ENCODE data around the gene CHD9. TPM values are rescaled to one million over a fixed set of nuclear protein-coding genes. Genes with fewer than 3 reads are reported as not detected.

CHD9 gene
- total and polyA plus RNA-seq, 9 of the 15 experiments (the other 6 are each of a cell fraction or from before 2014, with no cell fraction given), result 29.0 to 69.3 (median 40.6) TPM

DNA sequence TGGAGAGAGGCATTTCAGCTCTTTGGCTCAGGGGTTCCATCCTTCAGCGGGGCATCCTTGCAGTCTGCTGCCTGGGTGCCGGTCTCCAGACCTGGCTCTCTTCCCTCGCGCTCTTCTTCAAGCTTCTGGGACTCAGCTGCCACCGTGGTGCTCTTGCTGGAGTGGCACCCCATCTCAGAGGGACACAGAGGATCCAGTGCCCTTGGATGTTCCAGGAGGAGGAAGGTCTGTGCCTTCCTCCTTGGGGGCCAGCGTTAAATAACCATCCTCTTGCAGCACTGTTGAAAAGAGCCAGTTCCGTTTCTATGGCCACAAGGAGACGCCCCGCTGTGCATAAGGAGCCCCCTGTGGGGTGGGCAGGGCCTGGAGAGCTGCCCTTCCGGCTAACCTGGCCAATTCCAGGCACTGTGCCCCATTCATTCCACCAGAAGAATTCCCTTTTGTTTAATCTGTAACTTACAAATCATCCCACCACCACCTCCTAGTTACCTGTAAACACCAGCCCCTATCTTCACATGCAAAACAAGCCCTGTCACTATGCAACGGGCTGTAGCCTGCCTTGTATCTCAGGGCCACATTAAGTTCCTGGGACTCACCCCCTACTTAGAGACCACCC lies 10.7 kb upstream of the CHD9 start:
- ChIA-PET CTCF (ENCODE audit: low intra/inter-chr PET ratio) (no interaction called here), POLR2A (interaction anchor here (1.1 kb wide), 2 partner anchors 10 to 11 kb away, joined by 3 to 5 read pairs; partner anchors contain the start of gene CHD9)
- Histone ChIP-seq H3K4me2 (ENCODE audit: insufficient read depth, low read length) (no peak overlapping the region), H3K27me3 (ENCODE audit: control insufficient read depth in 2 of 2, insufficient read depth in 2 of 2, low read length in 2 of 2) (peaks cover 22% of the 10 kb centered on the region in 2 experiments; a peak in 4 of 5 replicates), H3K9ac (ENCODE audit: insufficient read depth in 1 of 2, low read depth in 2 of 2, low read length in 2 of 2) (no peak overlapping the region), H3K4me3 (no peak overlapping the region), H4K20me1 (replicated peaks; ENCODE audit: control insufficient read depth, insufficient read depth, low read length) (no peaks in the 10 kb centered on the region), H3K9me1 (ENCODE audit: control insufficient read depth, insufficient read depth, low read length) (no peaks in the 10 kb centered on the region), H3K36me3 (ENCODE audit: control insufficient read depth, insufficient read depth, low read length) (no peaks in the 10 kb centered on the region), H2AFZ (ENCODE audit: low read depth, low read length) (no peak overlapping the region), H3K4me1 (replicated peaks in 1 of 2; ENCODE audit: control insufficient read depth in 2 of 2, insufficient read depth in 2 of 2, low read length in 2 of 2) (no peaks in the 10 kb centered on the region), H3K79me2 (ENCODE audit: control insufficient read depth, insufficient read depth, low read length) (no peaks in the 10 kb centered on the region), H3K9me3 (replicated peaks; ENCODE audit: control insufficient read depth, insufficient read depth, low read depth, low read length) (no peaks in the 10 kb centered on the region), H3K27ac (ENCODE audit: extremely low read depth, low read depth, low read length) (no peak overlapping the region)
- in situ Hi-C loops (cut with MboI), result no loop called here
- 1% methylated on average over 11 of the region's 11 CpGs for WGBS (ENCODE audit: insufficient coverage, low coverage, missing lambda C conversion rate)
- ATAC-seq (peak; percentile 53), FAIRE-seq (no peak), DNase-seq (ENCODE audit: extremely low read depth in 1 of 4, low spot score in 3 of 4) (no peak)
- intact Hi-C loops (cut with micrococcal nuclease), result no loop called here
- TF ChIP-seq RFX1 (IDR thresholded peaks at IDR 0.05) (peak; percentile 33; the same call in 1 of the 2 replicates), TBL1XR1 (IDR thresholded peaks at IDR 0.05; ENCODE audit: low read length in 2 of 2) (no peak), MAFF (IDR thresholded peaks at IDR 0.05; ENCODE audit: low read length) (no peak)
- no TSS peak for BruUV-seq (replicated peaks)

- H3K4me1 ChIP-seq (replicated peaks in 1 of 2; ENCODE audit: control insufficient read depth in 2 of 2, insufficient read depth in 2 of 2, low read length in 2 of 2), result no peaks in the 10 kb centered on the region
- intact Hi-C loops (cut with micrococcal nuclease), result no loop called here
- CTCF ChIA-PET (ENCODE audit: low intra/inter-chr PET ratio), result no interaction called here
- FAIRE-seq (no peak), DNase-seq (ENCODE audit: extremely low read depth in 1 of 4, low spot score in 3 of 4) (no peak), ATAC-seq (no peak)
- in situ Hi-C loops (cut with MboI), result no loop called here
- no TSS peak for BruUV-seq (replicated peaks)
- H3K9me1 ChIP-seq (ENCODE audit: control insufficient read depth, insufficient read depth, low read length), result no peaks in the 10 kb centered on the region
- POLR2A ChIA-PET, result interaction anchor here (0.6 to 0.7 kb wide), 2 partner anchors 15 to 768 kb away, joined by 3 read pairs; no protein-coding TSS in a partner anchor
- no peaks in the 10 kb centered on the region for H3K79me2 ChIP-seq (ENCODE audit: control insufficient read depth, insufficient read depth, low read length)
- H3K36me3 ChIP-seq (ENCODE audit: control insufficient read depth, insufficient read depth, low read length), result no peaks in the 10 kb centered on the region
- no peaks in the 10 kb centered on the region for H3K9me3 ChIP-seq (replicated peaks; ENCODE audit: control insufficient read depth, insufficient read depth, low read depth, low read length)
- H3K4me3 ChIP-seq, result no peak overlapping the region
- H2AFZ ChIP-seq (ENCODE audit: low read depth, low read length), result no peak overlapping the region
- TF ChIP-seq ZBTB17 (CRISPR knock-in tag; IDR thresholded peaks at IDR 0.05) (no peak), MYC (IDR thresholded peaks at IDR 0.05; ENCODE audit: low read depth, low read length) (no peak), MYC (CRISPR knock-in tag; IDR thresholded peaks at IDR 0.05; ENCODE audit: borderline replicate concordance, low read depth) (no peak), JUND (IDR thresholded peaks at IDR 0.05; ENCODE audit: borderline replicate concordance, low read depth, low read length) (no peak), JUND (tag; IDR thresholded peaks at IDR 0.05; ENCODE audit: borderline replicate concordance, low read depth, low read length) (no peak), SPI1 (IDR thresholded peaks at IDR 0.05; ENCODE audit: borderline replicate concordance, low read depth, low read length) (no peak), FUS (optimal IDR thresholded peaks at IDR 0.05; ENCODE audit: low read depth, low read length) (no peak), VEZF1 (CRISPR knock-in tag; IDR thresholded peaks at IDR 0.05) (no peak), ZKSCAN3 (CRISPR knock-in tag; IDR thresholded peaks at IDR 0.05) (no peak)
- no peak overlapping the region for H3K4me2 ChIP-seq (ENCODE audit: insufficient read depth, low read length)
- no peak overlapping the region for H3K27ac ChIP-seq (ENCODE audit: extremely low read depth, low read depth, low read length)
- peaks cover 22% of the 10 kb centered on the region in 2 experiments; a peak in 4 of 5 replicates for H3K27me3 ChIP-seq (ENCODE audit: control insufficient read depth in 2 of 2, insufficient read depth in 2 of 2, low read length in 2 of 2)
- H4K20me1 ChIP-seq (replicated peaks; ENCODE audit: control insufficient read depth, insufficient read depth, low read length), result no peaks in the 10 kb centered on the region
- no peak overlapping the region for H3K9ac ChIP-seq (ENCODE audit: insufficient read depth in 1 of 2, low read depth in 2 of 2, low read length in 2 of 2)
- WGBS (ENCODE audit: insufficient coverage, low coverage, missing lambda C conversion rate), result 0% methylated on average over 6 of the region's 6 CpGs
Observed at GRCh38 chr16:53045341-53046220, 9.2 kb upstream of the CHD9 start.
